Immature natural killer cell (primary cell): ENCODE data around the gene ASPG. TPM values are rescaled to one million over a fixed set of nuclear protein-coding genes. Genes with fewer than 3 reads are reported as not detected.
"Not testable (repeated sequence)": the region's sequence is repeated elsewhere in the genome, so short reads cannot be mapped to it uniquely, and the experiment has no call there.

ENCODE experiments used
- DNase-seq, 3 donors: peaks; one replicate each; pipeline ENCODE4 v3.0.0; 2022; ENCODE audit warnings: mixed read lengths in 1 of 3
- H3K27ac Mint-ChIP-seq, 6 donors: one replicate each; pipeline ENCODE4 v1.8.0; 2020; ENCODE audit warnings: mixed read lengths in 6 of 6, mild to moderate bottlenecking in 5 of 6, inconsistent platforms in 4 of 6, moderate library complexity in 3 of 6
- H3K27me3 Mint-ChIP-seq, 3 donors: one replicate each; pipeline ENCODE4 v1.8.0; 2020 to 2021; ENCODE audit warnings: low read depth in 3 of 3, mild to moderate bottlenecking in 3 of 3, mixed read lengths in 3 of 3, moderate library complexity in 3 of 3, inconsistent platforms in 1 of 3
- H3K36me3 Mint-ChIP-seq, 3 donors: one replicate each; pipeline ENCODE4 v1.8.0; 2020; ENCODE audit warnings: mixed read lengths in 3 of 3, inconsistent platforms in 2 of 3, mild to moderate bottlenecking in 2 of 3
- H3K4me1 Mint-ChIP-seq, 2 donors: one replicate each; pipeline ENCODE4 v1.8.0; 2020; ENCODE audit warnings: inconsistent platforms in 2 of 2, mild to moderate bottlenecking in 2 of 2, mixed read lengths in 2 of 2, moderate library complexity in 1 of 2
- H3K4me3 Mint-ChIP-seq, 5 donors: one replicate each; pipeline ENCODE4 v1.8.0; 2020; ENCODE audit warnings: mild to moderate bottlenecking in 5 of 5, mixed read lengths in 5 of 5, inconsistent platforms in 3 of 5, moderate library complexity in 3 of 5
- H3K9me3 Mint-ChIP-seq, 6 donors: one replicate each; pipeline ENCODE4 v1.8.0; 2020; ENCODE audit warnings: mild to moderate bottlenecking in 6 of 6, mixed read lengths in 6 of 6, inconsistent platforms in 4 of 6, moderate library complexity in 3 of 6
- polyA plus RNA-seq, 3 donors: library from polyadenylated mRNA; unstranded; fragments of 300-500 nt; fragmentation: Illumina TruSeq; gene quantifications; one replicate each; pipeline ENCODE4 v1.2.3, GENCODE V29; 2021

ASPG gene
- polyA plus RNA-seq, 3 donors from 2014 or later = not detected

GRCh38 chr14:104146651-104147345 is 61.3 kb downstream of the ASPG start:
- Mint-ChIP-seq H3K4me3 (no peak overlapping the region), H3K27ac (no peak overlapping the region), H3K4me1 (no peaks in the 10 kb centered on the region), H3K9me3 (no peaks in the 10 kb centered on the region), H3K36me3 (no peaks in the 10 kb centered on the region), H3K27me3 (peaks cover 0 to 7% (median 2%) of the 10 kb centered on the region in 3 donors)
- DNase-seq = no peak

GRCh38 chr14:104147346-104148125 is 62.0 kb downstream of the ASPG start:
- no peak for DNase-seq
- no peak overlapping the region for H3K4me3 Mint-ChIP-seq
- no peak overlapping the region for H3K27ac Mint-ChIP-seq
- H3K9me3 Mint-ChIP-seq = no peaks in the 10 kb centered on the region
- H3K27me3 Mint-ChIP-seq = peaks cover 0 to 7% (median 2%) of the 10 kb centered on the region in 3 donors
- no peaks in the 10 kb centered on the region for H3K36me3 Mint-ChIP-seq
- H3K4me1 Mint-ChIP-seq = no peaks in the 10 kb centered on the region

- Mint-ChIP-seq H3K4me3 (no peak overlapping the region), H3K4me1 (no peaks in the 10 kb centered on the region), H3K36me3 (no peaks in the 10 kb centered on the region), H3K27me3 (peaks cover 0 to 7% (median 0%) of the 10 kb centered on the region in 3 donors), H3K27ac (no peak overlapping the region), H3K9me3 (no peaks in the 10 kb centered on the region)
- no peak for DNase-seq
Observed at GRCh38 chr14:104148433-104149277, 63.2 kb downstream of the ASPG start.

- Mint-ChIP-seq H3K27ac (no peak overlapping the region), H3K36me3 (no peaks in the 10 kb centered on the region), H3K27me3 (peaks cover 0 to 7% (median 0%) of the 10 kb centered on the region in 3 donors), H3K4me1 (no peaks in the 10 kb centered on the region), H3K4me3 (no peak overlapping the region), H3K9me3 (no peaks in the 10 kb centered on the region)
- no peak for DNase-seq
Observed at GRCh38 chr14:104149278-104149595, 63.7 kb downstream of the ASPG start.

- peaks cover 0 to 7% (median 0%) of the 10 kb centered on the region in 3 donors for H3K27me3 Mint-ChIP-seq
- H3K36me3 Mint-ChIP-seq = no peaks in the 10 kb centered on the region
- no peak overlapping the region for H3K4me3 Mint-ChIP-seq
- no peaks in the 10 kb centered on the region for H3K4me1 Mint-ChIP-seq
- no peak for DNase-seq
- H3K9me3 Mint-ChIP-seq = no peaks in the 10 kb centered on the region
- no peak overlapping the region for H3K27ac Mint-ChIP-seq
Observed at GRCh38 chr14:104149617-104150135, 64.2 kb downstream of the ASPG start.

- no peak overlapping the region for H3K27ac Mint-ChIP-seq
- H3K27me3 Mint-ChIP-seq = peaks cover 0 to 7% (median 0%) of the 10 kb centered on the region in 3 donors
- H3K4me3 Mint-ChIP-seq = no peak overlapping the region
- DNase-seq = no peak
- no peaks in the 10 kb centered on the region for H3K4me1 Mint-ChIP-seq
- H3K36me3 Mint-ChIP-seq = no peaks in the 10 kb centered on the region
- H3K9me3 Mint-ChIP-seq = no peaks in the 10 kb centered on the region
Observed at GRCh38 chr14:104150136-104151025, 64.9 kb downstream of the ASPG start.

- no peaks in the 10 kb centered on the region for H3K4me1 Mint-ChIP-seq
- H3K4me3 Mint-ChIP-seq = no peak overlapping the region
- H3K36me3 Mint-ChIP-seq = no peaks in the 10 kb centered on the region
- H3K9me3 Mint-ChIP-seq = no peaks in the 10 kb centered on the region
- no peak for DNase-seq
- no peak overlapping the region for H3K27ac Mint-ChIP-seq
- H3K27me3 Mint-ChIP-seq = peaks cover 0 to 5% (median 0%) of the 10 kb centered on the region in 3 donors
Observed at GRCh38 chr14:104151026-104151381, 65.5 kb downstream of the ASPG start.

- Mint-ChIP-seq H3K4me1 (no peaks in the 10 kb centered on the region), H3K9me3 (no peaks in the 10 kb centered on the region), H3K27ac (no peak overlapping the region), H3K4me3 (no peak overlapping the region), H3K27me3 (peaks cover 0 to 5% (median 0%) of the 10 kb centered on the region in 3 donors), H3K36me3 (no peaks in the 10 kb centered on the region)
- DNase-seq = no peak
Observed at GRCh38 chr14:104151566-104152245, 66.2 kb downstream of the ASPG start.

GRCh38 chr14:104152246-104152575 is 66.7 kb downstream of the ASPG start:
- H3K4me1 Mint-ChIP-seq = no peaks in the 10 kb centered on the region
- no peak overlapping the region for H3K27ac Mint-ChIP-seq
- no peak for DNase-seq
- H3K4me3 Mint-ChIP-seq = no peak overlapping the region
- peaks cover 0 to 5% (median 0%) of the 10 kb centered on the region in 3 donors for H3K27me3 Mint-ChIP-seq
- H3K36me3 Mint-ChIP-seq = no peaks in the 10 kb centered on the region
- no peaks in the 10 kb centered on the region for H3K9me3 Mint-ChIP-seq

- Mint-ChIP-seq H3K9me3 (no peaks in the 10 kb centered on the region), H3K4me3 (no peak overlapping the region), H3K27ac (no peak overlapping the region), H3K27me3 (peaks cover 0 to 5% (median 0%) of the 10 kb centered on the region in 3 donors), H3K4me1 (no peaks in the 10 kb centered on the region), H3K36me3 (no peaks in the 10 kb centered on the region)
- DNase-seq = no peak
Observed at GRCh38 chr14:104152686-104153393, 67.3 kb downstream of the ASPG start.

GRCh38 chr14:104153394-104153755 is 67.9 kb downstream of the ASPG start:
- H3K9me3 Mint-ChIP-seq, H3K4me1 Mint-ChIP-seq, H3K27ac Mint-ChIP-seq, DNase-seq, H3K4me3 Mint-ChIP-seq, H3K36me3 Mint-ChIP-seq, H3K27me3 Mint-ChIP-seq: not testable (repeated sequence)

GRCh38 chr14:104154246-104154645 is 68.7 kb downstream of the ASPG start:
- Mint-ChIP-seq H3K9me3 (no peaks in the 10 kb centered on the region), H3K4me1 (no peaks in the 10 kb centered on the region), H3K27me3 (peaks cover 0 to 4% (median 0%) of the 10 kb centered on the region in 3 donors), H3K27ac (no peak overlapping the region), H3K4me3 (no peak overlapping the region), H3K36me3 (no peaks in the 10 kb centered on the region)
- no peak for DNase-seq
